RKO (cell line): ENCODE data around the gene TNNC1.

Experiments used
- DNase-seq: peaks from one replicate; pipeline ENCODE4 v3.0.0-alpha.2; 2016; ENCODE audit warnings: low spot score

The TNNC1 gene

DNA sequence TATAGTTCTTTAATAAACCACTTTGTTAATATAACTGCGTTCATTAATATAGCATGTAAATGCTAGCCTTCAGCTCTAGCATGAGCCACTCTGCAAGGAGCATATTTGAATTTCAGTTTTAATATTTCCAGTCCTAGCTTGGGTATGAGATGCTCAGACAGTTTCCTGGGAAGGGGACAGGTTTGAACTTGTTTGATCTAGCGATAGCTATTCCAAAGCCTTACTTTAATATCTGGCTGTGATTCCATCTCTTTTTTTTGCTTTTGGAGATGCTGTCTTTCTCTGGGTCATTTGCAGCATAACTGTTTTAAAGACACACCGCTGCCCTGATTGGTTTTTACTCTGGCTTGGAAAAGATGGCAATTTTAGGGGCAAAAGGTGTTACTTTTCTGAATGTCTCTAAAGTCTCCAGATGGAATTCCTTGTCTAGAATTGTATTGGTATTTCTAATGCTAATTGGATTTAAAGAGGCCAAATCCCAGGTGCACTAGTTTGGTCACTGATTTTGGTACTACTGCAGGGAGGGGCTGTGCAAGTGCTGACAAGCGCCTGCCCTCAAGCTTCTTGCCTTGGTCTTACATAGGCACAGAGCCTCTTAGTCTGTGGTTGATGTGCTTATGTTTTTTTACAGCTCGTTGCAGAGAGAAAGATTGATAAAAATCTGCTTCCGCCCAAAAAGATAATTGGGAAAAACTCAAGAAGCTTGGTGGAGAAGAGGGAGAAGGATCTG is 4.4 kb upstream of the TNNC1 start:
- no peak for DNase-seq

DNA sequence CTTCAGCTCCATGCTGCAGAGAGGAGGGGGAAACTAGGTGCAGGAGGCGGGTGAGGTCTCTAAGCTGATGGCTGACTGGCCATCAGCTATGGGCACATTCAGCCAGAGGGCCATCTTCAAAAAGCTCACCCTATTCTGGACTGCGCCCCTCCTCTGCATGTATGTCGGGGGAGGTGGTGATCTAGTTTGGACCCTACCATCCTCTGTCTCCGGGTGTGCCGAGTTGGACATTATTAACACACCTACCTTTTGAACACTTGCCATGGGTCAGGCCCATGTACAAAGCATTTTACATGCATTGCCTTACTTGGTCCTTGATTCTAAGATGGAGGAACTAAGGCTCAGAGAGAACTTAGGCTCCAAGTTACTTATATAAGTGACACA is 3.0 kb upstream of the TNNC1 start:
- DNase-seq = peak; percentile 15

DNA sequence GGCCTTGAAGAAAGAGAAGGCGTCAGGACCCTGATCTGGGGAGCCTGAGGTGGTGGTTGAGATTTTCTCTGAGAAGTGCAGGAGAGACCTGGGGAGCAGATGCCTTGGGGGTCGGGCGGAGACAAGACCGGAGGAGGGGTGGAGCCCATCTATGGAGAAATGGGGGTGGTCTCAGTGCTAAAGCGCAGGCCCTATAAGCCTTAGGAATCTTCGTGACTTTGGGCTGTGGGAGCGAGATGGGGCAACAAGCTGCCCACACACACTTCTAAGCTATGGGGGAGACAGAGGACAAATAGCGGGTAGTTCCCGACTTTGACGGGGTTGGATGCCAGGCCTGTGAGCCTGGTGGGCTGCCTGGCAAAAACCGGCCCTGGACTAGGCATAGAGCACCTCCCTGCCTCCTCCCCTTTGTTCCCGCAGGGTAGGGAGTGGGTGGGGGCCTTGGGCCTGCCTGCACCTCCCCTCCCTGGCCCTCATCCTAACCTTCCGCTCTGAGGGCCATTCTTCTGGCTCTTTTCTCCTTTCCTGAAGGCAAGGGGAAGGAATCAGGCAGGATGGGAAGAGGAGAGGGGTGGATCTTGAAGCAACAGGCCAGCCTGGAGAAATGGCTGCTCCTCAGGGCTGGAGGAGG is 2.4 kb upstream of the TNNC1 start:
- DNase-seq = peak; percentile 22

DNA sequence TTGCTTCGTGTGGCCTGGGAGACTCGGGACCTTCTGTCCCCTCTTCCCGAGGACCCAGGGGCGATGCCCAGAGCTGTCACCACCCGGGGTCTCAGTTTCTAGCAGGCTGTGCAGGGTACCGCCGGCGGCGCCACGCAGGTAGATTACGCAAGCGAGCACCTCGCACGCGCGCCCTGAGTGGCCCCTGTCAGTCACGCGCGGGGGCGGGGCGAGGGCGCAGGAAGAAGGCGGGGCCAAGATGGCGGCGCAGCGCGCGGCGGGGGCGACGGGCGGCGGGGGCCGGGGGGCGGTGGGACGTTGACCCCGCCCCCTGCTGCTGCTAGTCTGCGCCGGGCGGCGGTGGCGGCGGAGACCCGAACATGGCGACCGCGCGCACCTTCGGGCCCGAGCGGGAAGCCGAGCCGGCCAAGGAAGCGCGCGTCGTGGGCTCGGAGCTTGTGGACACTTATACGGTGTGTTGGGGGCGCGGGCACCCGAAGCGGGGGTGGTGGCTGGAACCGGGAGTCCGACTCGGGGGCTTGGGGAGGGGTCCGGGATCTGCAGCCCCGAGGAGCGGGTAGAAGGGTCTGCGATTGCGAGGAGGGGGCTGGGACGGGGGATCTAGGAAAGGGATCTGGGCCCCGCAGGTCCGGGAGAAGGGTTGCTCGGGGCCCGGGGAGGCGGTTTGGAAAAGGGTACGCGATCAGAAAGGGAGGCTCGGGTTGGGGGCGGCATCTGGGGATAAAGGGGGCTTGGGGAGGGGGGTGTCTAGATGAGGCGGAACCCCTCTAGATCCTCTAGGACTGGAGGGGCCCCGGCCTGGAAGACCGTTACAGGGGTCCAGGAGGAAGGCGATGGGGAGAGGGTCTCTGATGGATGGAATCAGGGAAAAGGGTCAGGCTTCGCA is 1.7 kb upstream of the TNNC1 start, which contains the start of gene NISCH:
TSS of gene NISCH (plus strand) at position 322 of the 886 bp plus-strand sequence. CDS start at position 360, 38 bp downstream.
- peak; percentile 86 for DNase-seq

DNA sequence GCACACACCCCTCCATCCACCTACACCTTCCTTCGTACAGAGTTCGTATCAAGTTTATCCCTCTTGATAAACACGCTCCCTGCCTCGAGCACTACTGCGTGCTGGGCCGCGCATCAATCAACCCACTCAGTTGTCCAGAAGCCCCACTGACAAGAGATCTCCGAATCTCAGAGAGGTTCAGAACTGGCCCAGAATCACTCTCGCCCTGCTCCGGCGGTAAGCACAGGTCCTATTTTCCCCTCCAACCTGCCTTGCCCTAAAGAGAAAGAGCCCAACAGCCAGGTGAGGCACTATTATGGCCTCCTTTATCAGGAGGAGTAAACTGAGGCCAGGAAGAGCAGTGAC is 1.1 kb upstream of the TNNC1 start:
- DNase-seq = no peak

DNA sequence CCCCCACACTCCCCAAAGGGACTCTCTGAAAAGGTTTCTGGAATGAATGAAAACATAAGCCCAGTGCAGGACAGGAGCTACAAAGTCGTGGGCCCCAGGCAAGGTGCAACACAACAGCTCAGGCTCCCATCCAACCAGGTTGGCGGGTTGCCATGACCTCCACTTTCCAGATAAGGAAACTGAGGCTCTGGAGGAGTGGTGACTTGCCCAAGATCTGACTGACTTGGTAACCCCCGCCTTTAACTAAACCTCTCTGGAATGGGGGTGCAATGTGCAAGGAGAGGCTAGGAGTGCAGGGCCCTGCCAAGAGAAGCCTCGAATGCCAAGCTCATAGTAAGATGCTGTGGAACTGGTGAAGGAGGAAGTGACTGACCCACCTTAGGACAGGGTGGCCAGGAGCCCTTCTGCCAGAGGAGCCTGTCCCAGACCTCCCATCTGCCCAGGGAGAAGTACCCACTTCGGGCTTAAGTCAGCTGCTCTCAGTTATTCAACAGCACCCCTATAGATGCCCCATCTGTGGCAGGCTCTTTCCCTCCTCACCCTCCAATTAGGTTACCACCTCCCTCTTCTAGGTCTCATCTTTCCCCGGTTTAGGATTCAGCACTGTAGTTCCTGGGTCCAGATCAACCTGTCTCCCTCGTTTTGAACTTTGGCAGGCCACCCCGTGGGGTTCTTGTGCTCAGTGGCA is 553 bp upstream of the TNNC1 start:
- DNase-seq = no peak

DNA sequence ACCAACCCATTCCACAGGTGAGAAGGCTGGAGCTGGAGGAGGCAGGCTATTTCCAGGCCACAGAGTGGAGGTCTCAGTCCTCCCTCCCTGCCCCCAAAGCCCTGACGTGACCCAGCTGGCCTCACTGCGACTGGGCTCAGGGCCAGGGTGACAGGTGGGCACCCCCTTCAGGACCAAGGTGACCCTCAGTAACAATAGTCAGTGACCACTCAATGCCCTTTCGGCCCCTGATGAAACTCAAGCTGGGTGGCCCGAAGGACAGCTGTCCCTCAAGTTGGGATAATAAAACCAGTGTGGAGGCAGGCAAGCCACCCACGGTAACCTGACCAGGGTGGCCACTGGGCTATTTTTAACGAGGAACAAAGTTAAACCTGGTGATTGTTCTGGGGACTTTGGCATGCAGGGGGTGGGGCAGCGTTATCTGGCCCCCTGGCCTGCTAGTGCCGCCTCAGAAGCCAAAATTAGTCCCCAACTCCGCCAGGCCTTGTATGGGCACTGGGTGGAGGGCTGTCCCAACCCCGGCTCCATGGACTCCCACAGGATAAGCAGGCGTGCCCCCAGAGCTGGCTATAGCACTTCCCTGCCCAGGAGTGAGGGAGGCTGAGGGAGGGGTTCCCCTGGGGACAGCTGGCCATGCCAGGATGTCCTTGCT is 1.1 kb downstream of the TNNC1 start:
- DNase-seq = no peak

DNA sequence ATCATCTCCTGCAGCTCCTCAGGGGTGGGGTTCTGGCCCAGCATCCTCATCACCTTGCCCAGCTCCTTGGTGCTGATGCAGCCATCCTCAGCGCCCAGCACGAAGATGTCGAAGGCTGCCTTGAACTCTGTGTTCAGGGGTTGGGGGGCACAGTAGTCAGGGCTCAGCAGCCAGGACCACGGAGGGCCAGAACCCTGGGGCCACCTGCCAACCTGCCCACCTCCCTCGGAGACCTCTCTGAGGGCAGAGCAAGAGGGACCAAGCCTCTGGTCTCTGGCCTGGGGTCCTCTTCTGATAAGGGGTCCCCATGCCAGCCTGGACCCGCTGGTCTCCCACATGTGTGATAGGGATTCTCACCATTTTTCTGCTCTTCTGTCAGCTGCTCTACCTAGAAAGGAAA is 1.7 kb downstream of the TNNC1 start:
- DNase-seq = no peak

DNA sequence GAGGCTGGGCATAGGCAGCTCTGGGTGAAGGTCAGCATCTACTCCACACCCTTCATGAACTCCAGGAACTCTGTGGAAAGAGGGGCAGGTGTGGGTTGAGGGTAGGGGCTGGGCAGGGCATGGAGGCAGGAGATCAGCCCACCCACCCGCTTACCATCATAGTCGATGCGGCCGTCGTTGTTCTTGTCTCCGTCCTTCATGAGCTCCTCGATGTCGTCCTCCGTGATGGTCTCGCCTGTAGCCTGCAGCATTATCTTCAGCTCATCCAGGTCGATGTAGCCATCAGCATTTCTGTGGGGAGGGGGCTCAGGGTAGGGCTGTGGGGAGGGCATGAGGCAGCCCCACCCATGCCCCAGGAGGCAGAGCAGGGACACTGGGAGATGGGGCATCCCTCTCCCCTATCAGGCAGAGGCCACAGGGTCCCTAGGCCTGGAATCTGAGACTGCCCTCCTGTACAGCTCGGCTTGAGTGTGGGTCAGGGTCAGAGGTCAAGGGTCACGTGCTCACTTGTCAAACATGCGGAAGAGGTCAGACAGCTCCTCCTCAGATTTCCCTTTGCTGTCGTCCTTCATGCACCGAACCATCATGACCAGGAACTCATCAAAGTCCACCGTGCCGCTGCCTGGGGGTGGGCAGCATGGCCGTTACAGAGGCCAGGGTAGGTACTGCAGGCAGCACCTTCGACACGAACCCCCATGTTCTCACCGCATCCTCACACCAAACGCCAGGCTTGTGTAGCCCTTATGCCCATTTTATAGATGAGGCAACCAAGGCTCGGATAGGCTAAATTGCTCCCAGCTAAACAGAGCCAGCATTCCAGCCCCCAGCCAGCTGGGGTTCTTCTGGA is 2.4 kb downstream of the TNNC1 start:
- DNase-seq = no peak

DNA sequence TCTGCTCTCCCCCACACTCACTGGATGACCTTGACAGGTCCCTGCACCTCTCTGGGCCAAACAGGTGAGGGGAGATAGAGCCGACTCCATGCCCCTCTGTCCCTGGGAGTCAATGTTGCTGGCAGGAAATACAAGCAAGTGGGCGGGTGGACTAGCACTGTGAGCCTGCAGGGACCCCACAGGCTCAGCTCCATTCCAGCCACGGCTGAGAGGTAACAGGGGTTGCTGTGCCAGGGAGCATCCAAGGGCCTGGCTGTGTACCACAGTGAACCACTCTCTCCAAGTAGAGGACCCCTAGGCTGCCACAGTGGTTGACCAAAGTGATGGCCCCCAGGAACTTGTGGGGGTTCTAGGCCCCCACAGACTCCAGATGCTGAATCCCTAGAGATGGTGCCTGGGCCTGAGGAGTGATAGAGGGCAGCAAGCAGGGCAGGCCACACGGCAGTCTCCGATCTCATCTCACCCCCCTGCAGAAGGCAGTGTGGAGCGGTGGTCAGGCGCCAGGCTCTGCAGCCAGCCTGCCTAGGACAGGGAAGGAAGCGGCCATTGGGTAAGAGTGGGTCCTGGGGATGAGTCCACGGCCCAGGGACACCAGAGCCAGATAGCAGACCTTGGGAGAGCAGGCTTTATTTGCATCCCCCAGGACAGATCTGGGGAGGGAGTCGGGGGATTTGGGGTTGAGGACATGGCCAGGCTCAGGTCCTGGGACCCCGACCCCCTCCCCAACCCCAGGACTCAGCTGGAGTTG is 3.2 kb downstream of the TNNC1 start:
- DNase-seq = no peak

DNA sequence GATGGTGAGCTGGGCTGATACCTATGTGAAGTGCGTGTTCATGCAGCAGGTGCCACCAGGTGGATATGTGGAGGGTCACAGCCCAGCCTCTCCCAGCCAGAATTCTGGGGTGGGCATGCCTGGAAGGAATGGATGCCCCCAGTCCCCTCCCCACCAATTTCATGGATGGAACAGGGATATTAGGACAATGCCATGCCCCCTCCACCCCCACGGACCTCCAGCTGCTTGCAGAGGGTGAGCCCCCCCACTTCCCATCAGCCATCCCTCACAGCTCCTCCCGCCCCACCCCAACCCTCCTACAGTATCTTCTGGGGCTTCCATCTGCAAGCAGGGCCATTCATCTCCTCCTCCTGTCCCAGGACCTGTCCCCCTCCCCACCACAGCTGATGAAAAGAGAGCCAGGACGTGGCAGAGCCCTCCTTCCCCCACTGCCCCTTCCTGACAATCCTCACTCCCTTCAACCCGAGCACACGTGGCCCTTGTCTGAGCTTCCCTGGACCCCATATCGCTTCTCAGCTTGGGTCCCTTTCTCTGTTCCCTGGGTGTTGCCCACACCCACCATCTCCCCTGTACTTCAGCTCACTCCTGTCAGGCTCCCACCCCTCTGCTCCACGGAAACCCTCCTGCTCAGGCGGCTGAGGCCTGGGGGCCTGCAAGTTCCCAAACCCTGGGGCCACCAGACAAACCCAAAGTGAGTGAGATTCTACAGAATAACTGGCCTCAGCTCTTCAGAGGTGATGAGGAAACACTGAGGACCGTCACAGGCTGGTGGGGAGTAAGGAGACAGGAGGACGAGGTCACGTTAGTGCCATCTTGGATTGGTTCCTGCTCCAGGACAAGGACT is 6.1 kb downstream of the TNNC1 start:
- no peak for DNase-seq

DNA sequence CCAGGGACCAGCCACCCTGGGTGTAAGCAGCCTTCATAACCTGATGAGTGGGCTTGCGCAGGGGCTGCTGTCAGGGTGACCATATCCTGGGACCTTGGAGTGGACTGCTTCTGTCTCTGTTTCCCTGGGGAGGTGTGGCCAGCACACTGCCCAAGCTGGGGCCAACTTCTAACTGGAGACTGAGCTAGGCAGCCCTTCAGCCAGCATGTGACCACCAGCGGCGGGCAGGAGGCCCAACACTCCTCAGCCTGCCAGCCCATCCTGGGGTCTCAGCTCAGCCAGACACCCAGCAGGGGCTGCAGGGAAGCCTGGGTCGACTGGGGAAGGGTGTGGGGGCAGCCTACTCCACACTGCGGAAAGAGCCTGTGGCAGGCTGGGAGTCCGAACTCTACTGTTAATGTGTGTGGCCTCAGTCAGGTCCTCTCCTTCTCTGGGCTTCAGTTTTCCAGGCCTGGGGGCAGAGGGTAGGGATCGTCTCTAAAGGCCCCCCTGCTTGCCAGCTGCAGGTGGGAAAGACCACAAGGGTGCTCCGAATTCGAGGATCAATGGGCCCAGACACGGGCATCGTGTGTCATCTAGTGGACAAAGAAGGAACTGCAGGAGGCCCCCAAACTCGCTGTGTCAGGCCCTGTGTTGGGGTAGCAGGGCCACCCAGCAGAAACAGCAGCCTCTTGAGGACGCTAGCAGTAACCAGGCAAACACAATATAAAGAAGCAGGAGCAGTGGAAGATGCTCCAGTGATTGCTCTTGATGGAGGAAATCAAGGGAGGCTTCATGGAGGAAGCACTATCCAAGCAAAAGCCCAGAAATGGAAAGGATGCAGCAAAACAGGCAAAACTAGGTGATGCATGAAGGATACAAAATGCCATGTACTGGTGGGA is 7.0 kb downstream of the TNNC1 start:
- DNase-seq = peak; percentile 77

DNA sequence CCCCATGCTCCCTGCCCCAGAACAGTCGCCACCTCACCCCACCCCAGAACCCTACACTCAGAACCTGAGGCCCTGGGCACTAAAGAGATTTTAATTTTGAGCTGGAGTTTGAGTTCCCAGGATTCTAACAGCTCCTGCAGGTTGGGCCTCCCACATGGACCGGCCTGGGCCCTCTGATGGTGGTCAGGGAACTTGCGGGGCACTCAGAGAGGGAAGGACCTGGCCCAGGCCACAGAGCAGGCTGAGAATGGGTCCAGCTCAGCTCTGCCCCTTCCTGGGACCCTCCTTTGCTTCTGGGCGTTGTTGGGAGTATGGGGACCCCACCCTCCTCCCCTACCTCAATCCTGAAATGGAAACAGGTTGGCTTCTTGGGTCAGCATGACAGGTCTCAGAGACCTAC is 7.8 kb downstream of the TNNC1 start:
- DNase-seq = no peak

DNA sequence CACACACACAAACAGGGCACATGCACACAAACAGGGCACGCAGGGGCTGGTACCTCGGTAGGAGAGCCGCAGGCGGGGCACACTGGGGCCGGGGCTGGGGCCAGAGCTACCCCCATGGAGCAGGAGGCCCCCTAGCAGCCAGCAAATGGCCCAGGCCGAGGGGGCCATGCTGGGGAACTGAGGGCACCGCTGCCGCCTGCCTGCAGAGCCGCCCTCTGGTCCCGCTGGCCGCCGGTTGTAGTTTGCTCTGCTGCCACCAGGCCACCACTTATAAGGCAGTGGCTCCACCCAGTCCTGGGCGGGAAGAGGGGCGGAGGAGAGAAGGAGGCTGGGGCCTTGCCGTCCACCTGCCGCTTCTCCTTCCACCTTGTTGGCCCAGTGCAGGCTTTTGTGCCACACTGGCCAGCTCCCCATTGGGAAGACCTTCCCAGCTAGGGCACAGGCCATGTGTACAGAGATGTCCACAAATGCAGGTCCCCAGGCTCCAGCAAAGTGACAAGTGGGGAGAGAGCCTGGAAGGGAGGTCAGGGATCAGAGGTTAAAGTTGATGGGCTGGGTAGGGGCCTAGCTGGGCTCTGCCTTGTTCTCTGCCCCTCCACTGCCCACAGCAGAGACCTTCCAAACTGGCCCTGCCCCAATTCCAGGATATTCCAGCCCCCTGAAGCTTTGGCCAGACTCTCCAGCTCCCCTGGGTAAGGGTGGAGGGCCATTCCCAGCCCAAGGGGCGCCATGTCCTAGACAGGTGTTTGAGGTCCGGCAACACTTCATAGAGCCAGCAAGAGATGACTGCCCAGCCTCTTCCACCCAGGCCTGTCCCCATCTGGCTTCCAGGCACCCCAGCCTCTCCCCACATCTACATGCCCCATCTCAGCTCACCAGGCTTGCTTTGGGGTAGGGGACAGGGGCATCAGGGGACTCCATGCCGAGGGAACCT is 8.7 kb downstream of the TNNC1 start, which contains the start of gene SEMA3G:
TSS of gene SEMA3G (minus strand) at position 244 of the 934 bp plus-strand sequence. CDS start at position 168, 76 bp downstream.
- peak; percentile 43 for DNase-seq

DNA sequence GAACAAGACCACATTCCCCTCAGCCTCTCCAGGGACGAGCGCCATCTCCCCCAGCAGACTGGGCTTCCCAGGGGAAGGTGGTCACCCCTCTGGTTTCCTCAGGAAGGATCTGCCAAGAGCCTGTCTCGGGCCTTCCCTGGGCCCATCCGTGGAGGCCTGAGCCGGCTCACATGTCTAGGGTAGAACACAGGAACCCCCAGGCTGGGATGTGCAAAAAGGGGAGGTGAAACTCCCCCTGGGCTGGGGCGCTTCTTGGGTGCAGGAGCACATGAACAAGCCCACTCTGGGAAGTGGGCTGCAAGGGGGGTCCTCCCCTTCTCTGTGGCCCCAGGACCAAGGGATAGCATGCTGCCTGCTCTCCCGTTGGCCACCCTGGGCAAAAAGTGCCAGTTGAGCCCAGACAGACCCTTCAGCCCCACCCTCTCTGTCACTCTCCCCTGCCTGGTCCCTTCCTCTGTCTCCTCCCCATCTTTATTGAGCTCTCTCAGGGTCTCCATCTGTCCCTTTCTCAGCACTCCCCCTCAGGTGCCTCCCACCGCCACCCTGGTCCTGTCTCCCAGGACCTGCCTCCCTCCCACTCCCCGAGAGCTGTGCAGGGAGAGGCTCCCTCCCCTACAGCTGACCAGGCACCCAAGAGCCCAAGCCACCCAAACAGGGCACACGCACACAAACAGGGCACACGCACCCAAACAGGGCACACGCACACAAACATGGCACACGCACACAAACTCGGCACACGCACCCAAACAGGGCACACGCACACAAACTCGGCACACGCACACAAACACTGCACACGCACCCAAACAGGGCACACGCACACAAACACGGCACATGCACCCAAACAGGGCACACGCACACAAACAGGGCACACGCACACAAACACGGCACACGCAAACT is 9.8 kb downstream of the TNNC1 start:
- DNase-seq = no peak

DNA sequence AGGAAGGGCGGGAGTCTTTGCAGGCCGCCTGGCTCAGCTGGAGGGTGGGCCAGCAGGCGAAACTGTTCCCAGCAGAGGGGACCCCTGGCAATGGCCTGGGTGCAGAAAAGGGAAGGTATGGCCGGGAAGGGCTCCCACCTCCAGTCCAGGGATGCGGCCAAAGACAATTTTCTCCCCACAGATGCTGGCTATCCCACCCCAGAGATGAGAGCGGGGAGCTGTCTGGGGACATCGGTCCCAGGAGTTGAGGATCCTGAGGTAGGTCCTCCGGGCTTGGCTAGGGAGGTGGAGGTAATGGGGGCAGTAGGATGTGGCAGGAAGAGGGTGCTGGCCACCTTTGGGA is 10.6 kb downstream of the TNNC1 start:
- DNase-seq = no peak
